ENCODE results near the gene WFDC6.
"Not testable (repeated sequence)": the region's sequence is repeated elsewhere in the genome, so short reads cannot be mapped to it uniquely, and the experiment has no call there.

The WFDC6 gene

GRCh38 chr20:45539382-45539781, at the start of gene WFDC6:
WFDC6 (minus strand) TSS chr20:45539482; CDS start chr20:45539407, 75 bp downstream.
- DNase-seq: no peak

DNA sequence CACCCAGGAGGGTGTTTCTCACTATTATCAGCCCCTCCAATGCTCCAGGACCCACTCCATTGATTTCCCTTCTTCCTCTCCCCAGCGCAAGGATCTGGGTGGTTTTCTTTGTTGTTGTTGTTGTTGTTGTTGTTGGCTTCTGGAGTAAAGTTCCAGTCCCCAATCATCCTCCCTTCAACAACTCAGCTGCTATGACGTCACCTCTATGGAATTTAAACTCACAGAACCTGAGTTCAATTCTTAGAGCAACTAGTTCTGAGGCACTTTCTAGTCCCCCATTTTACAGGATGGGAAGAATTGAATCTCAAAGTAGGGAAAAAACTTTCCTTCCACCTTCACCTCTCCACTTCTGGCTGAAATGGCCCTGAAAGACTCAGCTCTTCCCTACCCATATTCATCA, 49.5 kb upstream of the WFDC6 start:
- no peak for DNase-seq

GRCh38 chr20:45585986-45586385, 46.7 kb upstream of the WFDC6 start:
- DNase-seq: not testable (repeated sequence)

- not testable (repeated sequence) for DNase-seq
These were observed 45.0 kb upstream of the WFDC6 start for GRCh38 chr20:45584294-45584693.

GRCh38 chr20:45583502-45583901, 44.2 kb upstream of the WFDC6 start:
- no peak for DNase-seq

- no peak for DNase-seq
These were observed 42.4 kb upstream of the WFDC6 start for GRCh38 chr20:45581702-45582101.

DNA sequence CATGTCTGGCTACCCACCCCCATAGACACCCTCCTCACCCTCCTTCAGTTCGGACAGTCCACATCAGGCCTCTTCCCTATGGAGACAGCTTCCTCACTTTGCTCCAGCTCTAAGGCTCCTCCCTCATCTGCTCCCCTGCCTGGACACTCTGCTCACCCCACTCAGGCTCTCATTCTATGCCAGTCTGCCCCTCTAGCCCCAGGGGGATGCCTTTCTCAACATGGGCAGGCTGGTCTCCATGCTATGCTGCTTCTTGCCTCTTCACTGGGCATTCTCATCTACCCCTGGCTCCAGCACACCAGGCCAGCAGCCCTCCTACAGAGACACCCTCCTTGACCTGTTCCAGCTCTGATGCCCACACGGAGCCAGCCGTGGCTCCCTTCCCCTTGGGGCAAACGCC, 39.9 kb upstream of the WFDC6 start, which contains the start of gene WFDC8:
Gene WFDC8 (minus strand): TSS at position 101 of the 400 bp plus-strand sequence. CDS start 37 bp downstream, at position 64.
- no peak for DNase-seq

- no peak for DNase-seq
These were observed 38.9 kb upstream of the WFDC6 start for GRCh38 chr20:45578231-45578630.

GRCh38 chr20:45576995-45577394, 37.7 kb upstream of the WFDC6 start:
- no peak for DNase-seq

- no peak for DNase-seq
These were observed 36.6 kb upstream of the WFDC6 start for GRCh38 chr20:45575931-45576330.

GRCh38 chr20:45569650-45570049, 30.4 kb upstream of the WFDC6 start:
- DNase-seq: not testable (repeated sequence)

DNA sequence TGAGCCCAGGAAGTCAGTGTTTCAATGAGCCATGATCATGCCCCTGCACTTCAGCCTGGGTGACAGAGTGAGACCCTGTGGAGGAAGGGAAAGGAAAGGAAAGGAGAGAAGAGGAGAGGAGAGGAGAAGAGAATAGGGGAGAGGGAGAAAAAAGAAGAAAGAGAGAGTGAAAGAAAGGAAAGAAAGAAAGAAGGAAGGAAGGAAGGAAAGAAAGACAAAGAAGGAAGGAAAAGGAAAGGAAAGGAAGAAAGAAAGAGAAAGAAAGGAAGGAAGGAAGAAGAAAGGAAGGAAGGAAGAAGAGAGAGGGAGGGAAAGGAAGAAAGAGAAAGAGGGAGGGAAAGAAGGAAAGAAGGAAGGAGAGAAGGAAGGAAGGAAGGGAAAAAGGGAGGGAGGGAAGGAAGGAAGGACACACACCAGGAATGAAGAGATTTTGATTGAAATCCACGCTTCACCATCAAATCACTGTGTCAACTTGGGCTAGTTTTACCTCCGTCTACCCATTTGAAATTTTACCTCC, 25.5 kb upstream of the WFDC6 start:
- DNase-seq: no peak

DNA sequence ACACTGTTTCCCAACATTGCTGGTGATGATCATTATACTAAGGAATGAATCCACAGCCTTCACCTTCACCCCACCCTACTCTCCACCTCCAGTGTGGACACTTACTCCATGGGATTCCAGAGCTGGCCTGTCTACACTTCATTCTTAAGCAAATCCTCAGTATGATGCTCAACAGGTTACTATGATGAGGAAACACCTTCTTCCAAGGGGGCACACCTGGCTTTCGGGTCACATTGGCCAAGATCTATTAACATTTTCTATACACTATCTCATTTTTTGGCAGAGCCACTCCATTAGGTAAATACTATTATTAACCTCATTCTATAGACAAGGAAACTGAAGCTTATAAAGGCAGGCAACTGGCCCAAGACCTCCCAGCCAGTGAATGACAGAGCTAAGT, 15.9 kb upstream of the WFDC6 start:
- DNase-seq: no peak

GRCh38 chr20:45552456-45552855, 13.2 kb upstream of the WFDC6 start:
- no peak for DNase-seq

DNA sequence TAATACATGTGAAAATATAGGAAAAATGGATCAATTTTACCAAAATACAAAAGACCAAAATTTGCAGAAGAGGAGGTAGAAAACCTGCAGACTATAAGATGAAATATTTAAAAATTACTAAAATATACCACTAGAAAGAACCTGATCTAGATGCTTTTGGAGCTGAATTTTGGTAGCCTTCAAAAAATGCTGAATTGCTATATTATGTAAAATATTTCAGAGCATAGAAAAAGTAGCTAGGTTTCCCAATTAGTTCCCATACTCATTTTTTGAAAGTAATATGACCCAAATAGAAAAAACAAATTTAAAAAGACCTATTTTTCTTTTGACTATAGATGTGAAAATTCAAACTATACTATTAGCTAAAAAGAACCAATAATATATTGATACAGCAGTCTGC, 11.5 kb upstream of the WFDC6 start:
- no peak for DNase-seq

- no peak for DNase-seq
These were observed 9.1 kb upstream of the WFDC6 start for GRCh38 chr20:45548410-45548809.

DNA sequence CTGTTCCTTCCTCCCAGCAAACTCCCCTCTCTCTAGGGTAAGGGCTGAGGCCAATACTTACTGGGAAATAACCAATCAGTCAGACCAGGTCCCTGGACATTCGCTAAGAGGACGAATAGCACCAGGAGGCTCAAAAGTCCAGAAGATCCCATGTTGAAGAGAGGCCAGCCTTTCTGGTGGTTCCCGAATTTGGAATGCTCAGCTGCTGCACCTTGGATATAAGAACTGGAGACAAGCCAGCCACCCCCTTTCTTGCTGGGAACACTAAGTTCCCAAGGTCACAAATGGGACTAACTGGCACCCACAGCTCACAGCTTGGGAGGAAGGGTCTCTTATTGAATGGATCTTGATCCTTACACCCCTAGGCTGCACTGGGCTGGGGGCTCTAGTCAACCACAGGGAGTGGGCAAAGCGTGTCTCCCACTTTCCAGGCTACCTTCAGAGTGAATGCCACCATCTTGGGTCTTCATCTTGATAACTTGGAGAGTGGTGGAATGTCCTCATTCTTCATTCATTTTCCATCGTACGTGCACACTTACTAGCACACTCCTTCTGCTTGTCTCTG, 8.0 kb upstream of the WFDC6 start, which contains the start of gene EPPIN:
Gene EPPIN (minus strand): TSS at position 196 of the 565 bp plus-strand sequence. CDS start 44 bp downstream, at position 152.
- no peak for DNase-seq

GRCh38 chr20:45545754-45546453, 6.6 kb upstream of the WFDC6 start:
- no peak for DNase-seq

DNA sequence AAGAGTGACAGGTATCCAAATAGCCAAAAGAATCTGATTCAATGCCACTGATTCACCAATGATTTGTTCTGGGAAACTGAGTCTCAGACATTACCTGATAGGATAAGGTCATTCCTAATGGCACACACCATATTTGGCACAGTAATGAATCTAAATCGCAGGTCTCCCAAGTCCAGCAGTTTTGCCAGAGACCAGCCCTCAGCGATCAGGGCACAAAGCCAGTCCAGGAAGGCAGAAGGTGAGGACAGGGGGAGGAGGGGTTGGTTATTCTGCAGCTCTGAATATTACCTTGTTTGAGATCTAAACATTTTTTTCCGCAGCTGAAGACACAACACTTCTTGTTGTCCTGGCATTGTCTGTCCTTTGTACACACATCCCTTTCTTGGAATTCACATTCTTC, 6.1 kb upstream of the WFDC6 start:
- DNase-seq: no peak

DNA sequence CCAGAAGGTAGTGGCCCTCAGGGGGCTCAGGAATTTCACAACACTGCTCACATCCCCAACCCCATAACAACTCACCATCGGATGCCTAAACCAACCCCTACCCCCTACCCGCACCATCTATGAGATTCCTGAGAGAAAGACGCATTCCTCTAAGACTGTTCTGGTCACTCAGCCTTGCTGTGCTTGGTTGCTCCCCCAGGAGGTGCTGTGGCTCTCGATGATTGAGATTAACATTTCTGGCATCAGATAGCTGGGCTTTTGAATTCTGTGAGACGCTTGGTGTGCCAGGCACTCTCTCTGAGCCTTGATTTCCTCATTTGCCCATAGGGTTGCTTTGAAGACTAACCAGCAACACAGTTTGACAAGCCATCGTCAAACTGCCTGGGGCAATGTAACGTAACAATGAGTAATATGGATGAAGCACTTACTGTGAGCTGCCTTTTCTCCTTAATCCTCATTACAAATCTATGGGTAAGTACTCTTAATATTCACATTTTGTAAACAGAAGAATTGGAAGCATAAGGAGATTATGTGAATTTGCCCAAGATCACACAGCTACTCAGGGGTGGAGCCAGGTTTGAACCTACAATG, 978 bp downstream of the WFDC6 start:
- DNase-seq: no peak

- DNase-seq: no peak
These were observed 12.0 kb downstream of the WFDC6 start for GRCh38 chr20:45527294-45527693.

DNA sequence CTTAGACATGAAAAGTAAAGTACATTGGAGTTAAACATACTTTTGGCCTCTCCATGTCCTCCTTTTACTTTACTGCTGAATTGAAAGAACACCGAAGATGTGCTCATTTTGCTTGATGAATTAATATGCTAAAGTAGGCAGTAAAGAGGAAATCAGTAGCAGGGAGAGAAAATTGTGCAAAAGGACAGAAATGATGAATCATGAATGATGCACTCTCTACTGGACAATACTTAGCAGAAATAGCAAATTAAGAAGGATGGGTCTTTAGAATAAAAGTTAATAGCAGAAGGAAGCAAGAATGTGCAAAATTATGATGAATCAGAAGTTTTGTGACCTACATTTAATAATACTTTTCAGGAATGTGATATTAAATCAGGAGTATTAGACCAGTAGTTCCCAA, 15.5 kb downstream of the WFDC6 start:
- DNase-seq: no peak

GRCh38 chr20:45518282-45518681, 21.0 kb downstream of the WFDC6 start:
- no peak for DNase-seq

All from CD4-positive, alpha-beta T cell treated with Interleukin-4 for 4 hours (primary cell).